B cell (primary cell): ENCODE results near the gene SPTBN1. TPM values are rescaled to one million over a fixed set of nuclear protein-coding genes. Genes with fewer than 3 reads are reported as not detected.

Experiments
- ATAC-seq: fragments of 200-7000 bp; cut with Tn5 transposase; one replicate; pipeline ENCODE4 v1.10.0; 2021; ENCODE audit warnings: low read depth, mild to moderate bottlenecking, moderate number of reproducible peaks, moderate library complexity
- CTCF ChIA-PET: fragments of 350-600 bp; sonication (Branson Sonifier 250); formaldehyde crosslinking; loops from one replicate; lab custom pipeline; 2021; ENCODE audit warnings: antibody characterized with exemption, inconsistent platforms; lab: Charles Lee
- POLR2A ChIA-PET: fragments of 350-600 bp; sonication (Branson Sonifier 250); formaldehyde crosslinking; loops from one replicate; lab custom pipeline; 2021; ENCODE audit warnings: antibody characterized with exemption; lab: Charles Lee
- DNase-seq: peaks from one replicate; pipeline ENCODE4 v3.0.0; 2013
- H2AFZ ChIP-seq: 2 replicates; pipeline ENCODE4 v1.6.1; 2012; ENCODE audit warnings: mild to moderate bottlenecking, low read depth, low read length; ENCODE audit not compliant: insufficient read depth, poor library complexity, severe bottlenecking
- H3K27ac ChIP-seq, 2 donors: 1 replicate in 1 of 2; 2 replicates in 1 of 2; pipeline ENCODE4 v1.5.1; 2012 to 2013; ENCODE audit warnings: low read length in 2 of 2, mild to moderate bottlenecking in 2 of 2, moderate library complexity in 1 of 2
- H3K27me3 ChIP-seq, 4 experiments: fragments of 200-600 bp in 1 of 4; sonication (generic) in 1 of 4; replicated peaks in 1 of 4; 1 replicate in 2 of 4; 2 replicates in 2 of 4; pipeline versions ENCODE4 v1.6.1 to v1.7.0; 2013 to 2016; ENCODE audit warnings: low read length in 3 of 4, mild to moderate bottlenecking in 2 of 4, mixed read lengths in 1 of 4, moderate library complexity in 1 of 4; ENCODE audit not compliant: insufficient read depth in 4 of 4, control insufficient read depth in 3 of 4; ENCODE audit errors: control extremely low read depth in 1 of 4
- H3K36me3 ChIP-seq, 2 experiments: replicated peaks in 1 of 2; 1 replicate in 1 of 2; 2 replicates in 1 of 2; pipeline versions ENCODE4 v1.6.1 to v1.7.1; 2013; ENCODE audit warnings: low read length in 1 of 2; ENCODE audit not compliant: insufficient read depth in 2 of 2, control insufficient read depth in 1 of 2; ENCODE audit errors: control extremely low read depth in 1 of 2, extremely low read depth in 1 of 2
- H3K4me1 ChIP-seq, 2 donors: fragments of 200-600 bp in 1 of 2; sonication (generic) in 1 of 2; 1 replicate in 1 of 2; 2 replicates in 1 of 2; pipeline versions ENCODE4 v1.5.1 to v1.6.1; 2013 to 2017; ENCODE audit warnings: low read length in 2 of 2; ENCODE audit not compliant: control insufficient read depth in 2 of 2, insufficient read depth in 2 of 2
- H3K4me2 ChIP-seq: replicated peaks from 2 replicates; pipeline ENCODE3; 2012; ENCODE audit warnings: mild to moderate bottlenecking, low read depth, low read length; ENCODE audit not compliant: poor library complexity, severe bottlenecking
- H3K4me3 ChIP-seq, 5 experiments: fragments of 200-600 bp in 1 of 5; sonication (generic) in 1 of 5; 1 replicate in 3 of 5; 2 replicates in 2 of 5; pipeline versions ENCODE4 v1.5.1 to v1.7.0; 2011 to 2016; ENCODE audit warnings: low read length in 4 of 5, mild to moderate bottlenecking in 4 of 5, low read depth in 2 of 5, control low read depth in 1 of 5, moderate library complexity in 1 of 5; ENCODE audit not compliant: insufficient read depth in 1 of 5; ENCODE audit errors: control extremely low read depth in 1 of 5, extremely low read depth in 1 of 5
- H3K79me2 ChIP-seq: fragments of 200-600 bp; sonication (generic); one replicate; pipeline ENCODE4 v1.6.0; 2016; ENCODE audit warnings: low read length; ENCODE audit not compliant: control insufficient read depth, insufficient read depth
- H3K9ac ChIP-seq: fragments of 200-600 bp; sonication (generic); 2 replicates; pipeline ENCODE4 v1.6.1; 2017; ENCODE audit warnings: mild to moderate bottlenecking, low read length, moderate library complexity
- H3K9me3 ChIP-seq, 3 donors: one replicate each; pipeline versions ENCODE4 v1.6.1 to v1.7.1; 2013; ENCODE audit warnings: low read length in 2 of 3; ENCODE audit not compliant: control insufficient read depth in 2 of 3, insufficient read depth in 1 of 3; ENCODE audit errors: control extremely low read depth in 1 of 3
- H4K20me1 ChIP-seq: 2 replicates; pipeline ENCODE4 v1.6.0; 2012; ENCODE audit warnings: mild to moderate bottlenecking, low read length; ENCODE audit not compliant: insufficient read depth, control insufficient read depth, poor library complexity, severe bottlenecking
- H3K27ac Mint-ChIP-seq: one replicate; pipeline ENCODE4 v1.8.0; 2021; ENCODE audit warnings: mixed read lengths
- H3K27me3 Mint-ChIP-seq: one replicate; pipeline ENCODE4 v1.8.0; 2021; ENCODE audit warnings: mixed read lengths
- H3K4me1 Mint-ChIP-seq: one replicate; pipeline ENCODE4 v1.8.0; 2021; ENCODE audit warnings: mixed read lengths
- H3K4me3 Mint-ChIP-seq: one replicate; pipeline ENCODE4 v1.8.0; 2021; ENCODE audit warnings: mixed read lengths
- H3K9me3 Mint-ChIP-seq: one replicate; pipeline ENCODE4 v1.8.0; 2022; ENCODE audit warnings: mixed read lengths; ENCODE audit not compliant: insufficient read depth
- EZH2 ChIP-seq: IDR thresholded peaks from 2 replicates; pipeline ENCODE4 v1.6.1; 2012; ENCODE audit warnings: borderline replicate concordance, low read depth, mild to moderate bottlenecking, moderate library complexity, low read length; ENCODE audit not compliant: insufficient read depth, poor library complexity, severe bottlenecking
- WGBS: methylation state at CpG from one replicate; pipeline ENCODE4 v1.1.5; 2013; ENCODE audit warnings: missing lambda C conversion rate; ENCODE audit not compliant: insufficient coverage; 5-methylcytosine and 5-hydroxymethylcytosine counted together
- intact Hi-C: fragments of 100-400 bp; cut with micrococcal nuclease; formaldehyde crosslinking; loops from one replicate; pipeline ENCODE4 v1.10.0; 2022
- polyA plus RNA-seq: library from polyadenylated mRNA; depleted of rRNA; stranded (reverse); fragments of >200 nt; gene quantifications from 2 replicates; pipeline ENCODE4 v1.2.3, GENCODE V29; 2012
- total RNA-seq, 2 donors: library from RNA; stranded (reverse); fragments of 120-200 nt in 1 of 2; gene quantifications; 1 replicate in 1 of 2; 2 replicates in 1 of 2; pipeline versions ENCODE4 v1.2.3 to v1.2.4, GENCODE V29; 2013 to 2022
- TF ChIP-seq, protein P1 (sequence below): fragments of 200-600 bp; IDR thresholded peaks from one replicate; pipeline ENCODE4 v1.8.0; 2022; ENCODE audit warnings: antibody characterized with exemption, mild to moderate bottlenecking

Gene SPTBN1
- total and polyA plus RNA-seq, 2 donors (not counting 1 experiment from before 2014, with no cell fraction given) = 43.7 to 144 TPM

DNA sequence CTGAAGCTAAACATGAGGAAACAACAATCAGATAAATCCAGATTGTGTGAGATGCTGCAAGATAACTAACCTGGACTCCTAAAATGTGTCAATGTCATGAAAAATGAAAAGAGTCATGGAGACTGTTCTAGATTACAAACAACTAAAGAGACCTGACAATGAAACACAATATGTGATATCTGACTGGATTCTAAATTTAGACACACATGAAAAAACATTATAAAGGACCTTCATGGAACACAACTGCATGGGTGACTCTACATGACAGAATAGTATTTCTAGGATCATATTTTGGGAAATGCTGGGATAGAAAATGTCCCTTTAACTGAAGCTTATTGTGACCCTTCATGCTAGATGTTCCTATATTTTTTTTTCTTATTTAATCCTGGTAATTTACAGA is 18.5 kb upstream of the SPTBN1 start:
- DNase-seq (no peak), ATAC-seq (no peak)
- H3K27ac ChIP-seq = no peak overlapping the region
- POLR2A ChIA-PET = no interaction called here
- no peaks in the 10 kb centered on the region for H3K36me3 ChIP-seq
- no peaks in the 10 kb centered on the region for H3K4me1 ChIP-seq
- peaks cover 4% of the 10 kb centered on the region for H3K4me1 Mint-ChIP-seq
- intact Hi-C loops = no loop called here
- no peak overlapping the region for H3K4me3 Mint-ChIP-seq
- H3K9ac ChIP-seq = no peak overlapping the region
- no peak for TF ChIP-seq EZH2
- TF ChIP-seq, protein P1, sequence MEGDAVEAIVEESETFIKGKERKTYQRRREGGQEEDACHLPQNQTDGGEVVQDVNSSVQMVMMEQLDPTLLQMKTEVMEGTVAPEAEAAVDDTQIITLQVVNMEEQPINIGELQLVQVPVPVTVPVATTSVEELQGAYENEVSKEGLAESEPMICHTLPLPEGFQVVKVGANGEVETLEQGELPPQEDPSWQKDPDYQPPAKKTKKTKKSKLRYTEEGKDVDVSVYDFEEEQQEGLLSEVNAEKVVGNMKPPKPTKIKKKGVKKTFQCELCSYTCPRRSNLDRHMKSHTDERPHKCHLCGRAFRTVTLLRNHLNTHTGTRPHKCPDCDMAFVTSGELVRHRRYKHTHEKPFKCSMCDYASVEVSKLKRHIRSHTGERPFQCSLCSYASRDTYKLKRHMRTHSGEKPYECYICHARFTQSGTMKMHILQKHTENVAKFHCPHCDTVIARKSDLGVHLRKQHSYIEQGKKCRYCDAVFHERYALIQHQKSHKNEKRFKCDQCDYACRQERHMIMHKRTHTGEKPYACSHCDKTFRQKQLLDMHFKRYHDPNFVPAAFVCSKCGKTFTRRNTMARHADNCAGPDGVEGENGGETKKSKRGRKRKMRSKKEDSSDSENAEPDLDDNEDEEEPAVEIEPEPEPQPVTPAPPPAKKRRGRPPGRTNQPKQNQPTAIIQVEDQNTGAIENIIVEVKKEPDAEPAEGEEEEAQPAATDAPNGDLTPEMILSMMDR = no peak
- H3K9me3 ChIP-seq = no peaks in the 10 kb centered on the region
- H3K4me2 ChIP-seq = no peak overlapping the region
- H3K27me3 ChIP-seq = no peaks in the 10 kb centered on the region
- H3K4me3 ChIP-seq = no peak overlapping the region
- H3K9me3 Mint-ChIP-seq = no peaks in the 10 kb centered on the region
- H3K27me3 Mint-ChIP-seq = peaks cover 3% of the 10 kb centered on the region
- no peak overlapping the region for H3K27ac Mint-ChIP-seq
- no peaks in the 10 kb centered on the region for H4K20me1 ChIP-seq
- CTCF ChIA-PET = no interaction called here
- no peaks in the 10 kb centered on the region for H3K79me2 ChIP-seq
- no peak overlapping the region for H2AFZ ChIP-seq

DNA sequence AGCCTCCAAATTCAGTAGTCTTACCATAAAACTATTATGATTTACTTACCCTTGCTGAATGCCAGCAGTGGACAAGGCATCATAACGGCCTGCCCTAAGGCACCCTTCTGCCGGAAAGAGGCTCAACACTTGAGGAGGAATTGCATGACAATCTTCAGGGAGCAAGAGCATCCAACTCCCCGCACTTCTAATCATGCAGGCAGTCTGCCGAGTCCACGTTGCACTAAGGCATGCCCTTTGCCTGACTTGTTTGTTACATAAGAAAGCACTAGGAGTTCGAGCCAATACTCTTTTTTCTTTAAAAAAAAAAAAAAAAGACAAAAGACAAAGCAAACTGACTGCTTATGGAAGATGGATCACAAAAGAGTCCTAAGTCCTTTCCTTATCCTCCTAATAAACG is 17.9 kb upstream of the SPTBN1 start:
- DNase-seq (no peak), ATAC-seq (no peak)
- H3K4me3 ChIP-seq = no peak overlapping the region
- Mint-ChIP-seq H3K27ac (no peak overlapping the region), H3K4me1 (peaks cover 4% of the 10 kb centered on the region), H3K4me3 (no peak overlapping the region), H3K27me3 (peaks cover 3% of the 10 kb centered on the region), H3K9me3 (no peaks in the 10 kb centered on the region)
- no peaks in the 10 kb centered on the region for H3K27me3 ChIP-seq
- intact Hi-C loops = no loop called here
- ChIA-PET POLR2A (no interaction called here), CTCF (no interaction called here)
- TF ChIP-seq EZH2 = no peak
- TF ChIP-seq, protein P1 = no peak
- no peaks in the 10 kb centered on the region for H3K4me1 ChIP-seq
- H3K79me2 ChIP-seq = no peaks in the 10 kb centered on the region
- H3K4me2 ChIP-seq = no peak overlapping the region
- no peaks in the 10 kb centered on the region for H4K20me1 ChIP-seq
- H3K9ac ChIP-seq = no peak overlapping the region
- no peak overlapping the region for H2AFZ ChIP-seq
- no peak overlapping the region for H3K27ac ChIP-seq
- 94% methylated on average over 4 of the region's 7 CpGs for WGBS
- no peaks in the 10 kb centered on the region for H3K36me3 ChIP-seq
- H3K9me3 ChIP-seq = no peaks in the 10 kb centered on the region
